Brain pericyte (primary cell): ENCODE data around the gene SV2A.

Experiments
- DNase-seq: peaks from one replicate; pipeline ENCODE4 v3.0.0-alpha.2; 2012; ENCODE audit warnings: low read depth, low spot score

SV2A gene

DNA sequence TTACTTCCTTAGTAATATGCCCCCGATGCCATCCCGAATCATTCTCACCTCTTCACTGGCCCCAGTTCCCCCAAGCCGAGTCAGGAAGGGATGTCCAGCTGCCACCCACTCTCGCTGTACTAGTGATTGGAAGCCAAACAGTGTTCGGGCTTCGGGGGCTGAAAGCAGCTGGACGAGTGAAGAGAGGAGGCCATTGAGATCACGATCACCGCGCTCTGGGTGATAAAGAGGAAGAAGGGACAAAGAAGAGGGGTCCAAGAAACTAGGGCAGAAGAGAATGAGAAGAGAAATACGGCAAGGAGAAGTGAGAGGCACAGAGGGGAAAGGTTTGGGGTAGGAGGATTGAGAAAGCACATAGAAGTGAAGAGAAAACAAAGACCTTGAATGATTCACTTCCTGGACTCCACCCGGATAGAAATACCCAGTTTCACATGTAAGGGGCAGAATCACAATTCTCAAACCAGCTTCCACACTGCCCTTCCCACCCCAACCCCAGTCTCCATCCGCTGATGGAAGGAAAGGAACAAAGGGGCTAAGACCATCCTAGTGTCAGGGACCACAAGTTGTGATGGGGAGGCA lies 13.7 kb upstream of the SV2A start:
- DNase-seq: no peak

GRCh38 chr1:149929856-149930255 lies 12.2 kb upstream of the SV2A start:
- no peak for DNase-seq

DNA sequence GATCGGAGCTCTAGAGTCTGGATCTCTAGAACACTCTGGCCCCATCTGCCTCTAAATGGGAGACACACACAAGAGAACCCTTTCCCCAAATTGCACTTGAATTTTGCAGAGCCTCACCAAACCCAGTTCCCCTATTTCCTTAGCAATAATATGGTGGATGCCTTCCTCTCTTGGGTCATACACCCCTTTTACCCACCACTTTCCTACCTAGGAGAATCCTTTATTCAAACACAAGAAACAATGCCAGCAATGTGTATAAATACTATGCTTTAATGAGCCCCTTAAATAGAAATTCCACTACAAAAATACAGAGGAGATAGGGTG lies 10.7 kb upstream of the SV2A start:
- no peak for DNase-seq

GRCh38 chr1:149927563-149928400 lies 10.1 kb upstream of the SV2A start, which contains the start of gene SF3B4:
SF3B4 (minus strand) TSS chr1:149927803; CDS start chr1:149927759, 44 bp downstream.
- DNase-seq: peak; percentile 80

DNA sequence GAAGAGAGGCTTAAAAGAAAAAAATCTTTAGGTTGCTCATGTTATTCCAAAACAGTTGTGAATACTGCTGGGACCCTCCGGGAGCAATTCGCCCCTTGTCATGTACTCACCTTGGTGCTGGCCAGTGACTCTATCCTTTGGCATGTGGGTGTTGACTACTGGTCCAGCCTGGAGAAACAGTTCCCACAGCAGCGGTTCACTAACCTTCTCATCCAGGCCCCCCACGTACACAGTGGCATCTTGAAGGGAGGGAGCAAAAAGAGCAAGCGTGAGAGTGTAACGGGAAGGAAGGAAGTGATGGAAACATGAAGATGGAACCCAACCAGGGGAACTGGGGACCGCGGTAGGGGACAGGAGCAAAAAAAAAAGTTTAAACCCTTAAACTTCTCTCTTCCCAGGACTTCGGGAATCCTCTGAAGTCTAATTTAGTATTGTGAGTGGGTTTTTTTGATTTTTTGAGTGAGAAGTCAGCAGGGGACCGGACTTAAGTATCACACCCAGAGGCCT lies 9.5 kb upstream of the SV2A start:
- DNase-seq: no peak

DNA sequence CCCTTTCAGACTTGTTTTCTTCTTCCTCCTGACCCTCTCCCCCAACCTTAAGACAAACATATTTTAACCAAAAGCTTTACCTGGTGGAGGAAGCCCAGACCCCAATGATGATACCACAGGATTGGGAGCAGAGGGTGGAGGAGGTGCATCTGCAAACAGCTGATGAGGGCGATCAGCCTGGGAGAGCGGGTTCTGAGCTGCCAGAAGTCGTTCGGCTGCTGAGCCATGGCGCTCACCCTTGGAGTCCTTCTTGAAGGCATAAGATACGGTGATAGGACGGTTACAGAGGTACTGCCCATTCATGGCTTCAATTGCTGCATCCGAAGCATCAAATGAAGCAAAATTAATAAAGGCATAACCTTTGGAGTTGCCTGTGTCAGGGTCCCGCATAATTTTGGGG lies 8.7 kb upstream of the SV2A start:
- DNase-seq: no peak

DNA sequence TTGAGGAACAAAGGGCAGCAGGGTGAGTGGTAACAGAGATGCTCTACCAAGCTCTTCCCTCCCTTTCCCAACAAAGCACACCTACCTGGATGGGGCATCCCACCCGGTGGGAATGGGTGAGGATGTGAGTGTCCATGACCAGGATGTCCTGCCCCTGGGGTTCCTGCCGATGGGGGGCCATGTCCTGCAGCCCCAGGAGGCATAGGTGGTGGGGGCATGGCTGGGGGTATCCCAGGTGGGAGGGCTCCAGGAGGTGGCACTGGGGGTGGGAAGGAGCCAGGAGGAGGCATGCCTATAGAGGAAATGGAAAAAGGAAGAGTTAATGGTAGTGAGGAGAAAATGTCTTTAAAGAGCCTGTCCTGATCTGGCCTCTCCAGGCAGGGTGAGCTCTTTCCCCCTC lies 8.1 kb upstream of the SV2A start:
- no peak for DNase-seq

- no peak for DNase-seq
These were observed 7.7 kb upstream of the SV2A start for GRCh38 chr1:149925345-149925744.

DNA sequence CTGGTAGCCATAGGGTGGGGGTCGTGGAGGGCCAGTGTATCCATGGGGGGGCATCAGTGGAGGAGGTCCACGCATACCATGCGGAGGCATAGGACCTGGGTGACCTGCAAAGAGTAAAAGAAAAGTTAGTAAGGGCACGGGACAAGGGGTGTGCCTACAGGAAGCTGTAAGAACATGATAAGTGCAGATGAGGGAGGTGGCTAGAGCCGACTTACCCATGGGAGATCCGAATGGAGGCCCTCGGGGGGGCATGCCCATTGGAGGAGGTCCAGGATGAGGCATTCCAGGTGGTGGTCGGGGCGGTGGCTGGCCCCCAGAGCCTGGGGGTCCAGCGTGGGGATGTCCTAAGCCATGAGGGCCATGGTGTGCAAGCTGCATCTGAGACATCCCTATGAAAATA lies 6.0 kb upstream of the SV2A start:
- no peak for DNase-seq

GRCh38 chr1:149916898-149917252 lies 769 bp downstream of the SV2A start:
- DNase-seq: no peak

DNA sequence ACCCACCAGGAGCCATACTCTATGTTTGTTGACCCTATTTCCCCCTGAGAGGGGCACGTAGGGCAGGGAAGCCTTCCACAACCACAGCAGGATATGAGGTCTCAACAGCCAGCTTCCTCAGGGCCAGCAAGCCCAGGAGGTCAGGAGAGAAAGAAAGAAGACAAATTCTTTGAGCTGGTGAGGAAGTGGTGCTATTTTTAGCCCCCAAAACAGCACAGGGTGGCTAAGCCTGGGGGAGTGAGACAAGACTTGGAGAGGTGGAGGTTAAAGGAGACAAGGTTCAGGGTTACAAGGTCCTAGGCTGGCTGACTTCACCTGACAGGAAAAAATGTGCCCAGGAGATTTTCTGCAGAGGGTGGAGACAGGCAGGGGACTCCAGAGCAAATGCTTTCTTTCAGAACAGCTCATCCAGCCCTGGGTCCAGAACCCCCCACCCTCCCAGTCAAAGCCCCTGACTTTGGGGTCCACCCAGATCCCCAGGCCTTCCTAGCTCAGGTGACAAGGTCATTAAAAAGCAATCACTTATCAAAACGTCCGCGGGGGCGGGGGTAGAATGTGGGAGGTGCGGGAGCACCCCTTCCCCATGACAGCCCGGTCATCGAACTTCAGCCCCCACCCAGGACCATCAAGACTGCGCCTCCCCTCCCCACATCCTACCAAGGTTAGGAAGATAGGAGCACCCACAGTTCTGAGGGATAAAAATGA lies 1.3 kb downstream of the SV2A start:
- DNase-seq: no peak

DNA sequence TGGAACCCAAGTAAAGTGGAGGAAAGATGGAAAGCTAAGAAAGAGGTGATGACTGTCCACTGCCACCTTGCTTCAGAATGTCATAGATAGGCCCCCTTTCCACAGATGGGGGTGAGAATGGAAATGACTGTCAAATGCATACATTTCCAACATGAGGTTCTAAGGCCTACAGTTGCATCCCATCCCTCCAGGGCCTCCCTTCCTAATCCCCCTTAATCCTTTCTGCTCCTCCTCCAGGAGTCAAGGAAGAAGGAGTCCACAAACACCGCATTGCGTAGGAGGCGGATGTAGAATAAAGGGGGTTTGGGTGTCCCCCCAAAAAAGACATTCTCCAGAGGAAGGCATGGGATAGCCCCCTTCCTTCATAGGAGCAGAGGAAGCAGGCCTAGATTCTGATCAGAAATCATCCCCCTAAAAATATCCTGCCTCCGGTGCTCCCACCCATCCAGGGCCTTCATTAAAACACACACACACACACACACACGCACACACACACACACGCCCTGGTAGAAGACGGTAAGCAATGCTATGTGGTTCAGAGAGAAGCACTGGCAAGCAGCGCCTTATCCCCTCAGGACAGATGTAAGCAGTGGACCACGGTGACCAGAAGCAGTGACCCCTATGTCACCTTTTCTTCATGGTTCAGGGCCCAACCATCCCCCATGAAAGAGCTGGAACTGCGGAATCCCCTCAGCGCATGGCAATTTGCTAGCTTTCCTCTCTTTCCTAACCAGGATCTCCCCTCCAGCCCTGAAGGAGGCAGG lies 2.0 kb downstream of the SV2A start:
- DNase-seq: no peak

GRCh38 chr1:149914545-149914944 lies 3.1 kb downstream of the SV2A start:
- no peak for DNase-seq

- no peak for DNase-seq
These were observed 11.0 kb downstream of the SV2A start for GRCh38 chr1:149906570-149907075.

GRCh38 chr1:149903836-149904491 lies 13.7 kb downstream of the SV2A start:
- no peak for DNase-seq

DNA sequence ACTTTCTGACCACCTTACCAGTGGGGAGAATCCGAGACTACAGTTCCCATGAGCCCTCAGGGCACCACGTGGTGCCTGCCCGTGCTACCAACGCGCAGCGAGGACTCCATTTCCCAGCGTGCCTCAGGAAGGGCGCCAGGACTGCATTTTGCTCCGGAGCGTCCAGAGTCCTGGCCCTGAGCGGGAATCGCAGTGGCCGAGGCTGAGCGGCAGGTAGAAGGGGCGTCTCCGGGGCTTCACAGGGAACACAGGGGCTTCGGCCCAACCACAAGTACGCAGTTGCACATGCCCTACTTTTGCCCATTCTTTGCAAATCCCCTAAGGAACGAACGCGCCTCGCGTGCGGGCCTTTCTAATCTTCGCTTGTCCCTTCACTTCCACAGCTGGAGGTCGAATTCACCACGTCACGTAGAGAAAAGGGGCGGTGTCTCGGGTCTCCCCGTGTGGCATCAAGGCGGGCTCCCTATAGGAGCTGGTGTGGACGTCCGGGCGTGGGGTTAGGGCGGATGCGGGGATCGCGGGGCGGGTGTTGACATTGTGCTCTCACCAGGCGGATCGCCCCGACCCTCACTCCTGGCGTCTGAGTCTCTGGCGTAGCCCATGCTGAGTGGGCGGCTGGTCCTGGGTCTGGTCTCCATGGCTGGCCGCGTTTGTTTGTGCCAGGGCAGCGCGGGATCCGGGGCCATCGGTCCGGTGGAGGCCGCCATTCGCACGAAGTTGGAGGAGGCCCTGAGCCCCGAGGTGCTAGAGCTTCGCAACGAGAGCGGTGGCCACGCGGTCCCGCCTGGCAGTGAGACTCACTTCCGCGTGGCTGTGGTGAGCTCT lies 18.0 kb downstream of the SV2A start, which contains the start of gene BOLA1:
Gene BOLA1, plus strand, starts transcription at position 109 of the 825 bp plus-strand sequence. Its CDS starts 492 bp downstream, at position 601.
- peak; percentile 78 for DNase-seq

DNA sequence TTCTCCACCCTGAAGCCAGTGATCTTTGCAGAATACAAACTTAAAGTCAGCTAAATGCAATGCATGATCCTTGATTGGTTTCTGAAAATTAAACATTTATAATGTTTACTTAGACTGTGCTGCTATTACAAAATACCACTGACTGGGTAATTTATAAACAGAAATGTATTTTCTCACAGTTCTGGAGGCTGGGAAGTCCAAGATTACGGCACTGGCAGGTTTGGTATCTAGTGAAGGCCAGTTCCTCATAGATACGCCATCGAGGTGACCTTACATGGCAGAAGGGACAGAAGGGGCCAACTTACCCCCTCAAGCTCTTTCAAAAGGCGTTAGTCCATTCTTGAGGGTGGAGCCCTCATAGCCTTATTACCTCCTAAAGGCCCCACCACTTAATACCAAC lies 21.1 kb downstream of the SV2A start:
- DNase-seq: no peak

- DNase-seq: no peak
These were observed 28.7 kb downstream of the SV2A start for GRCh38 chr1:149888999-149889289.

- DNase-seq: peak; percentile 75
These were observed 29.2 kb downstream of the SV2A start for GRCh38 chr1:149888247-149888998.
